Neural cell (in vitro differentiated cells): Measurements from ENCODE around the gene TMPRSS6. TPM values are rescaled to one million over a fixed set of nuclear protein-coding genes. Genes with fewer than 3 reads are reported as not detected.

Experiments used
- H2AFZ ChIP-seq: fragments of 200-600, 300-800 bp; sonication (generic), shearing (Covaris generic); 2 replicates; pipeline ENCODE4 v1.6.0; 2014; ENCODE audit warnings: low read depth, mild to moderate bottlenecking, antibody characterized with exemption, low read length, moderate library complexity
- H3F3A ChIP-seq: fragments of 200-600 bp; shearing (Covaris generic); 2 replicates; pipeline ENCODE4 v1.6.1; 2016; ENCODE audit warnings: mild to moderate bottlenecking, moderate library complexity, mixed read lengths, antibody characterized with exemption, low read length; ENCODE audit not compliant: insufficient read depth, poor library complexity, severe bottlenecking
- H3K27ac ChIP-seq: fragments of 200-600, 300-800 bp; sonication (generic), shearing (Covaris generic); 2 replicates; pipeline ENCODE4 v1.5.1; 2014; ENCODE audit warnings: mild to moderate bottlenecking, low read length, moderate library complexity
- H3K27me3 ChIP-seq: fragments of 300-800, 200-600 bp; sonication (generic), shearing (Covaris generic); 2 replicates; pipeline ENCODE4 v1.6.0; 2014; ENCODE audit warnings: mild to moderate bottlenecking, low read depth, low read length, moderate library complexity; ENCODE audit not compliant: insufficient read depth
- H3K36me3 ChIP-seq: fragments of 300-800, 200-600 bp; sonication (generic), shearing (Covaris generic); 2 replicates; pipeline ENCODE4 v1.5.1; 2014; ENCODE audit warnings: mild to moderate bottlenecking, antibody characterized with exemption, low read length, moderate library complexity; ENCODE audit not compliant: insufficient read depth
- H3K4me2 ChIP-seq: fragments of 300-800, 200-600 bp; sonication (generic), shearing (Covaris generic); 2 replicates; pipeline ENCODE4 v1.6.0; 2014; ENCODE audit warnings: mild to moderate bottlenecking, low read length
- H3K4me3 ChIP-seq: fragments of 300-800, 200-600 bp; sonication (generic), shearing (Covaris generic); 2 replicates; pipeline ENCODE4 v1.5.1; 2014; ENCODE audit warnings: mild to moderate bottlenecking, low read length, moderate library complexity
- H3K79me2 ChIP-seq: fragments of 200-600 bp; shearing (Covaris generic); replicated peaks from 2 replicates; pipeline ENCODE4 v1.6.0; 2014; ENCODE audit warnings: mild to moderate bottlenecking, low read length, moderate library complexity; ENCODE audit not compliant: insufficient read depth
- H3K9ac ChIP-seq: fragments of 300-800, 200-600 bp; sonication (generic), shearing (Covaris generic); 2 replicates; pipeline ENCODE4 v1.6.1; 2016; ENCODE audit warnings: mild to moderate bottlenecking, low read length, mixed read lengths
- H3K9me2 ChIP-seq: fragments of 200-600 bp; shearing (Covaris generic); 2 replicates; pipeline ENCODE4 v1.6.1; 2016; ENCODE audit warnings: mild to moderate bottlenecking, low read length, mixed read lengths; ENCODE audit not compliant: insufficient read depth
- H3K9me3 ChIP-seq: fragments of 200-600, 300-800 bp; sonication (generic), shearing (Covaris generic); 2 replicates; pipeline ENCODE4 v1.6.1; 2016; ENCODE audit warnings: mild to moderate bottlenecking, mixed run types, low read length, moderate library complexity, mixed read lengths
- H4K20me1 ChIP-seq: fragments of 200-600 bp; shearing (Covaris generic); 2 replicates; pipeline ENCODE4 v1.6.1; 2016; ENCODE audit warnings: mild to moderate bottlenecking, mixed run types; ENCODE audit not compliant: insufficient read depth
- CTCF ChIP-seq: fragments of 450-650 bp; IDR thresholded peaks from 2 replicates; pipeline ENCODE4 v1.5.1; 2014; ENCODE audit warnings: antibody characterized with exemption, mild to moderate bottlenecking, moderate library complexity; ENCODE audit not compliant: poor library complexity, severe bottlenecking
- EP300 ChIP-seq: fragments of 450-650 bp; conservative IDR thresholded peaks from 2 replicates; pipeline ENCODE4 v1.6.1; 2014; ENCODE audit warnings: antibody characterized with exemption, mild to moderate bottlenecking, moderate library complexity; ENCODE audit not compliant: poor library complexity, severe bottlenecking
- EZH2 ChIP-seq: fragments of 200-600, 300-800 bp; shearing (Covaris generic), sonication (generic); IDR thresholded peaks from 2 replicates; pipeline ENCODE4 v1.6.1; 2014; ENCODE audit warnings: antibody characterized with exemption, low read length, borderline replicate concordance, mild to moderate bottlenecking; ENCODE audit not compliant: insufficient read depth, poor library complexity, severe bottlenecking
- MXI1 ChIP-seq: fragments of 450-650 bp; conservative IDR thresholded peaks from 2 replicates; pipeline ENCODE4 v1.6.1; 2014; ENCODE audit warnings: antibody characterized with exemption, mild to moderate bottlenecking; ENCODE audit not compliant: poor library complexity, severe bottlenecking
- POLR2AphosphoS5 ChIP-seq: IDR thresholded peaks from 2 replicates; pipeline ENCODE4 v1.6.1; 2012
- RAD21 ChIP-seq: fragments of 450-650 bp; conservative IDR thresholded peaks from 2 replicates; pipeline ENCODE4 v1.6.1; 2014; ENCODE audit warnings: antibody characterized with exemption, mild to moderate bottlenecking, moderate library complexity
- SMC3 ChIP-seq: fragments of 450-650 bp; conservative IDR thresholded peaks from 2 replicates; pipeline ENCODE4 v1.6.1; 2014; ENCODE audit warnings: antibody characterized with exemption, mild to moderate bottlenecking, moderate library complexity; ENCODE audit not compliant: poor library complexity
- TAF1 ChIP-seq: IDR thresholded peaks from 2 replicates; pipeline ENCODE4 v1.6.1; 2012; ENCODE audit warnings: low read depth
- polyA plus RNA-seq: library from polyadenylated mRNA; depleted of rRNA; stranded (reverse); fragments of >200 nt; gene quantifications from 2 replicates; pipeline ENCODE4 v1.2.3, GENCODE V29; 2014
- TF ChIP-seq, protein P1 (sequence below): IDR thresholded peaks from 2 replicates; pipeline ENCODE4 v1.6.1; 2012; ENCODE audit warnings: borderline replicate concordance

TMPRSS6 gene
- polyA plus RNA-seq, 1 donor from 2014 or later = not detected

GRCh38 chr22:37135023-37135422, 25.5 kb upstream of the TMPRSS6 start:
- Histone ChIP-seq H3K27me3 (no peaks in the 10 kb centered on the region), H3K9ac (no peak overlapping the region), H3K27ac (no peak overlapping the region), H4K20me1 (no peaks in the 10 kb centered on the region), H3K79me2 (no peaks in the 10 kb centered on the region), H3K4me3 (no peak overlapping the region), H3F3A (no peaks in the 10 kb centered on the region), H3K9me3 (no peaks in the 10 kb centered on the region), H3K4me2 (no peak overlapping the region), H3K36me3 (no peaks in the 10 kb centered on the region), H3K9me2 (no peaks in the 10 kb centered on the region), H2AFZ (no peak overlapping the region)
- TF ChIP-seq EP300 (no peak), POLR2AphosphoS5 (no peak), RAD21 (no peak), SMC3 (no peak), TAF1 (no peak), EZH2 (no peak), MXI1 (no peak), CTCF (no peak)
- TF ChIP-seq, protein P1, sequence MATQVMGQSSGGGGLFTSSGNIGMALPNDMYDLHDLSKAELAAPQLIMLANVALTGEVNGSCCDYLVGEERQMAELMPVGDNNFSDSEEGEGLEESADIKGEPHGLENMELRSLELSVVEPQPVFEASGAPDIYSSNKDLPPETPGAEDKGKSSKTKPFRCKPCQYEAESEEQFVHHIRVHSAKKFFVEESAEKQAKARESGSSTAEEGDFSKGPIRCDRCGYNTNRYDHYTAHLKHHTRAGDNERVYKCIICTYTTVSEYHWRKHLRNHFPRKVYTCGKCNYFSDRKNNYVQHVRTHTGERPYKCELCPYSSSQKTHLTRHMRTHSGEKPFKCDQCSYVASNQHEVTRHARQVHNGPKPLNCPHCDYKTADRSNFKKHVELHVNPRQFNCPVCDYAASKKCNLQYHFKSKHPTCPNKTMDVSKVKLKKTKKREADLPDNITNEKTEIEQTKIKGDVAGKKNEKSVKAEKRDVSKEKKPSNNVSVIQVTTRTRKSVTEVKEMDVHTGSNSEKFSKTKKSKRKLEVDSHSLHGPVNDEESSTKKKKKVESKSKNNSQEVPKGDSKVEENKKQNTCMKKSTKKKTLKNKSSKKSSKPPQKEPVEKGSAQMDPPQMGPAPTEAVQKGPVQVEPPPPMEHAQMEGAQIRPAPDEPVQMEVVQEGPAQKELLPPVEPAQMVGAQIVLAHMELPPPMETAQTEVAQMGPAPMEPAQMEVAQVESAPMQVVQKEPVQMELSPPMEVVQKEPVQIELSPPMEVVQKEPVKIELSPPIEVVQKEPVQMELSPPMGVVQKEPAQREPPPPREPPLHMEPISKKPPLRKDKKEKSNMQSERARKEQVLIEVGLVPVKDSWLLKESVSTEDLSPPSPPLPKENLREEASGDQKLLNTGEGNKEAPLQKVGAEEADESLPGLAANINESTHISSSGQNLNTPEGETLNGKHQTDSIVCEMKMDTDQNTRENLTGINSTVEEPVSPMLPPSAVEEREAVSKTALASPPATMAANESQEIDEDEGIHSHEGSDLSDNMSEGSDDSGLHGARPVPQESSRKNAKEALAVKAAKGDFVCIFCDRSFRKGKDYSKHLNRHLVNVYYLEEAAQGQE = no peak

DNA sequence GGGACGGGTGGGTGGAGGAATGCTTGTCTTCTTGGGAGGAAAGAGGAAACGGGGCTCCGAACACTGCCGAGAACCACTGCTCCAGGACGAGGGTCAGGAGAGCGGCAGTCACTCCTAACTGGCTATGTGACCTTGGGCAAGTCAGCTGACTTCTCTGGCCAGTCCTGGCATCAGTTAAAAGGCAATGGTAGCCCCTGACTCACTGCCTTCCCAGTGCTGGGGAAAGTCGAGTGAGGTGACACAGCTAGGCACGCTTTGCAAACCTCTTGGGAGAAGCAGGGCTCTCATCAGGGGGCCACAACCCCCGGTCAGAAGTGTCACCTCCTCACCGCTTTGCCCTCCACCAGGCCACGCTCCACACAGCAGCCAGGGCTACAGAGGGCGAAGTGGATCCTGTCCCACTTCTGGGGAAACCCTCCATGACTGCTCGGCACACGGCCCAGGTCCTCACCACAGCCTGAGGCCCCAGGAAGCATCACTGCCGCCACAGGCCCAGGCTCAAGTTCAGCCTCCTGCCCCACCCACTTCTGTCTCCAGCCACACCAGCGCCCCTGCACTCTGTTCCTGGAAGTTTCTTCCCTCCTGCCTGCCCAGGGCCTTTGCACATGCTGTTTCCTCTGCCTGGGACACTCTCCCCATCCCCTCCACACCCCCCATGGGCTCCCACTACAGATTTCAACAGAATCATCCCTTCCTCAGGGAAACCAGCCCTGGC, 23.9 kb upstream of the TMPRSS6 start:
- no peaks in the 10 kb centered on the region for H4K20me1 ChIP-seq
- H3K4me2 ChIP-seq = no peak overlapping the region

More for the DNA sequence above, 23.9 kb upstream of the TMPRSS6 start:
- Histone ChIP-seq H3K79me2 (no peaks in the 10 kb centered on the region), H3K4me3 (no peak overlapping the region), H3K9ac (no peak overlapping the region), H3K9me3 (no peaks in the 10 kb centered on the region), H3K36me3 (no peaks in the 10 kb centered on the region), H3K9me2 (no peaks in the 10 kb centered on the region), H3K27me3 (no peaks in the 10 kb centered on the region), H2AFZ (no peak overlapping the region), H3K27ac (no peak overlapping the region), H3F3A (no peaks in the 10 kb centered on the region)
- no peak for TF ChIP-seq TAF1
